GM19043 (cell line): ENCODE results near the gene OTUB1.

Source experiments
- ATAC-seq: cut with Tn5 transposase; IDR thresholded peaks from one replicate; pipeline ENCODE4 v1.9.1; 2021; ENCODE audit warnings: low read depth; ENCODE audit not compliant: unreplicated experiment

The OTUB1 gene

DNA sequence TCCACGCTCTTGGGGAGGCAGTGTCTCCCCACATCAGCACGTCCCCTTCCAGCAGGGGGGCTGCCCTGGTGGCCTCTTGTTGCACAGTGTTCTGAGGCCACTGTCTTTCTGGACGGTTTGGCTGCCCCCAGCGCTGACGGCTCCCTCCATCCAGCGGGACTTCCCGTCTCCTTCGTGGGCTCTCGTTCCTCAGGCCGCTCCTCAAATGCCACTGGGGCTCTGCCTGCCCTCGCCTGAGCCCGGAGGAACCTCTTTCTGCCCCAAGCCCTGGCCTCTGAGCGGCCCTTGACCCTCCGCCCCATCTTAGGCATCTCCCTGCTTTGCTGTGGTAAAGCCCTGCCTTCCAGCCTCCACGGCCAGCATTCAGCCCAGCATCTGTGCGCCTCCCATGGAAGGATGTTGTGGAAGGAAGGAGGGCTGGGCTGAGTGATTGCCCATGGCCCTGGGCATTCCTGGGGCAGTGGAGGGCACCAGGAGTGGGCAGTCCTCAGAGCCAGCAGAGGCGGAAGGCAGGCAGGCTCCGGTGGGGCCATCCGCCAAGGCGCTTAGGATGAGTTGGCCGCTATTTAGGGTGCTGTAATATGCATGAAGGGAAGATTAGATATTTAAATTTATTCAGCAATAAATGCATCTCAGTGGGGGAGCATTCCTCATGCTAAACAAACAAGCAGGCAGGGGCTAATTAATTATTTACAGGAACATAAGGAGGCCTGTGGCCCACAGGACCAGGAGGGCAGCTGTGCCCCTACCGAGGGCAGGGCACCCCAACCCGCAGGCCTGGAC, 17.8 kb downstream of the OTUB1 start:
- no peak for ATAC-seq

DNA sequence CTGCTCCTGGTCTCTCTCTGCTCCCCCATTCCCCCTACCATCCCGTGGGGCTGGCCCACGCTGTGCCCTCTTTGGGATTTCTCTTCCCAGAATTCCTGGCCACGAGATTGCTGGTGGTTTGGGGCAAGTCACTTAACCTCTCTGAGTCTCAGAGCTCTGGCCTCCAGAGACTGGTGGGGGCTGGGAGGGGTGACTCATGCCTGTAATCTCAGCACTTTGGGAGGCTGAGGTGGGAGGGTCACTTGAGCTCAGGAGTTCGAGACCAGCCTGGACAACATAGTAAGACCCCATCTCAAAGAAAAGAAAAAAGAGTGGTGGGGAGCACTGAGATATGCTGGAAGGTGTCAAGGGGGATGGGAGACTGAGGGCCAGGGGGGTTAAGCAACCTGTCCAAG, 18.3 kb downstream of the OTUB1 start:
- no peak for ATAC-seq

DNA sequence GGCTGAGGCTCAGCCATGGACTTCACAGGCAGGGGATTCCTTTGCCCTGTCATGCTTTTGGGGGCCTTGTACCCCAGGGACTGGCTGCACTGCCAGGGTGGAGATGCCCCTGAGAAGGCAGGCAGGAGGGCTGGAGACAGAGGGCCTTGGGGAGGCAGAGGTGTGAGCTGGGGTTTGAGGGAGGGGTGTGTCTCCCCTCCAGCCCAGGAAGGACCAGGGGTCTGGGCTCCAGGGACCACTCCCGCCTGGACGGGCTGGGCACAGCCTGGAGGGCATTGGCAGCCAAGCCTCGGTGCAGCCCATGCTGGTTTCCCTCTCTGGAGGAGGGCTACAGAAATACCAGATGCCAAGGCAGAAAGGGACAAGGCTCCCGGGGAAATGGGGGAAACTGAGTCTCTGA, 19.5 kb downstream of the OTUB1 start:
- ATAC-seq = no peak

DNA sequence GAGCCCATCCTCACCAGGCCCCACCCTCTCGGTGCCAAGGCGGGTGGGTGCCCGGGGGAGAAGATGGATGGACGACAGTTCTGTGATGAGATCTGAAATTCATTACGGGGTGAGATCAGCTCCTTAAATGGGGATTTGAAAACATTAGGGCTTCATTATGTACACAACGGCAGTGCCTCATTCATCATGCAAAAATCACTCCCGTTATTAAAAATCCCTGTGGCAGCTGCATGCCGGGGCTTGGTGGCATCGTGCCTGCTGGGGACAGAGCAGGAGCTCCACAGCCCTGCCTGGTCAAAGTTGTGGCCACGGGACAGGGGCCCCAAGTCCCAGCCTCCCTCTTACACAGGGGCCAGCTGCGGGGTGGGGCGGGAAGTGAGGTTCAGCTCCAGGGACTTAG, 20.2 kb downstream of the OTUB1 start:
- ATAC-seq = no peak

DNA sequence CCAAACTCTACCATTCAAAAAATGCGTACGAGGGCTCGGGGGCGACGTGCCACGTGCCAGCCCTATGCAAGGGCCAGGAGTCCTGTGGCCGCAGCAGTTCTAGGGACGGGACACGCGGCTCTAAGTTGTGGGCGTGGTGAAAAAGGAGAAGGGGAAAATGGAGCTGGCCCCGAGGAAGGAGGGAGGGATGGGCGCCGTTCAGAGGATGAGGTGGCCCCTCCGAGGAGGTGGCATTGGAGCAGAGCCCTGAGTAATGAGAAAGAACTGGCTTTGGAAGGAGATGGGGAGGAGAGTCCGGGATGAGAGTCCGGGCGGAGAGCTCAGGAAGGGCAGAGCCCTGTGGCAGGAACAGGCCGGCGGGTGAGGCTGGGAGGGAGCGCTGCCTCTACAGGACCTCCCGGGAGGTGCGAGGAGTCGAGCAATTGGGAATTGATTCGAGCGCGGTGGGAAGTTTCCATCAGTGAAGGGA, 21.0 kb downstream of the OTUB1 start:
- no peak for ATAC-seq

DNA sequence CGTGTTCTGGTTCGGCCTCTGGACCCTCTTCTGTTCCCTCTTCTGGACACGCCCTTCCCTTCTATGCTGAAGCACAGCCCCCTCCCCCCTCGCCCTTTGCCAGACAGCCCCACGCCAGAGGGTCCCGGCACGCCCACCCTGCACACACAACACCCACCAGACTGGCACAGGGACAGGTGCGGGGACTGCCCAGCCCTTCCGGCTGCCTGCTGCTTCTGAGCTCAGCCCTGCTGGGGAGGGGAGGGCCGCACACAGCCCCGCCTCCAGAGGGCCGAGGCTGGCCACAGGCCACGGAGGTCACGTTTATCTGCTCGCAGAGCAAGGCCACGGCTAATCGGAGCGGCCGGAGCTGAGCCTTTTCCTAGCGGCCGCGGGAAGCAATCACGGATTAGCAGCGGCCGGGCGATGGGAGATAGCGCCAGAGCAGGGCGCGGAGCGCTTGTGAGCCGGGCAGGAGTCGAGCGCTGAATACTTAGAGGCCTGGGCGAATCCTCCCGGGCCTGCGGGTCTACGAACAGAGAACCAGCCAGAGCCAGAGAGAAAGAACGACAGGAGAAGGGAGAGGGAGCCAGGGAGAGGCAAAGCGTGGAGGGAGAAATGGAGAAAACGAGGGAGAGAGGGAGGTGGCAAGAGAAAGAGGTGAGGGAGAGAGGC, 21.5 kb downstream of the OTUB1 start:
- ATAC-seq = no peak

DNA sequence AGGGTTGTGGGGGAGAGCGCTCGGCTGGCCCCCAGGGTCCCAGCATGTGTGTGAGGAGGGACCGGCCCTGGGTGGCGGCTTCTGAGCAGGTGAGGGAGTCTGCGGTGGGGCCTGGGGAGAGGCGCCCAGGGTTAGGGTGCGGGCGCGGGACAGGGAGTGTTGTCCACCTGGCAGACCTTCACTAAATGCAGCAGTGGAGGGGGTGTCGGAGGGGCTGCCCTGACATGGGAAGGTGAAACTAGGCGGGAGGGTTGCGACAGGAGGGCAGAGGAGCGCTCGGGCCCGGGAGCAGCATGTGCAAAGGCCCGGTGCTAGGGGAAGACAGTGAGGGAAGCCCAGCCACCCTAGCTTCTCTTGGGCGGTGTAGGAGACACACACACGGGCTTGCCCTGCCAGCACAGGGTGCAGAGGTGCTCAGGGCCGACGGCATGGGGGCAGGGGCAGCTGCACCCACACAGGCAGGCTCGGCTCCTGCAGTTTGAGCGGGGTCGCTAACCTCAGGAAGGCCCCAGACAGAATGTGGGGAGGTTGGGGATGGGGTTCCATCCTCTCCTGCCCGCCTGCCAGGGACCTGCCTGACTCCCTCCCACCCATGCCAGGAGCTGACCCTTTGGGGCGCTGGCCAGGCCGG, 22.2 kb downstream of the OTUB1 start:
- ATAC-seq = no peak

DNA sequence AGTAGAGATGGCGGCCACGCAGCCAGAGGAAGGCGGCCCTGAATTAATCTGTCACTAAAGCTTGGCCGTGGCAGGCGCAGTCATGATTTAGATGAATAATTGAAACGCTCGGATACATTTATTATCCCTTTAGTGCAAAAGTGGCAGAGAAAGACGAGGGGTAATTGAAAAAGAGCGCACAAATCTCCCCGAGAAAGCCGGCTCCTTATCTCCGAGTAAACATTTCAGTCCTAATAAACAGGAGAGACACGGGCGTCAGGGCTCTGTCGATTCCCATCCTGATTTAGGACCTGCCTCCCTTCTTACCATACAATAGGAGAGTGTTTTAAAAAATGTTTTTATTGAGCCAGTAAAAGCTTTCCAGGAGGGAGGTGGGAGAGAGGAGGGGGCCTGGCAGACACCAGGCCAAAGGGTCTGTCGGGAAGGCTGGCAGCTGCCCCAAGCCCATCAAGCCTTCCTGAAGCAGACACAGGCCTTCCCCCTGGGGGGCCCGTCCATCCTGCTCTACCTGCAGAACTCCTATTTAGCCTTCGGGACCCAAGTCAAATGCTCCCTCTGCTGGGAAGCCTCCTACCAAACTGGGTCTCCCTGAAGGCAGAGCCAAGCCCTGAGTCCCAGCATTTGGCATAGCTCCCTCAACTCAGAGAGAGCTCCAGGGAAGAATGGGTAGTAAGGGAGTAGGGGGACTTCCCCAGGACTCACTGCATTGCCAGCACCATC, 22.8 kb downstream of the OTUB1 start:
- ATAC-seq = no peak

DNA sequence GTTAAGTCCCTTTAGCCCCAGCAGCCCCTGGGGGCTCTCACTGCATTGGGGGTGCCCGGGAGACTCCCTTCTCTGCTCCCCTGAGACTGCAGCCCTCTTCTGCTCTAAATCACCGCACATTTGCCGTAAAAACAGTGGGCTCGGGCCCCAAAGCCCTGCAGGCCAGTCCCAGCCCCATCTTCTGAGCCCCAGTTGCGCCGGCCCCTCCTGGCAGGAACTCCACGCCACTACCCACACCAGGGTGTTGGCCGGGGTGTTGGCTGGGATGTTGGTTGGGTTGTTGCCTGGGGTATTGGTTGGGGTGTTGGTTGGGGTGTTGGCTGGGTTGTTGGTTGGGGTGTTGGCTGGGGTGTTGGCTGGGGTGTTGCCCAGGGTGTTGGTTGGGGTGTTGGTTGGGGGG, 23.5 kb downstream of the OTUB1 start:
- no peak for ATAC-seq

DNA sequence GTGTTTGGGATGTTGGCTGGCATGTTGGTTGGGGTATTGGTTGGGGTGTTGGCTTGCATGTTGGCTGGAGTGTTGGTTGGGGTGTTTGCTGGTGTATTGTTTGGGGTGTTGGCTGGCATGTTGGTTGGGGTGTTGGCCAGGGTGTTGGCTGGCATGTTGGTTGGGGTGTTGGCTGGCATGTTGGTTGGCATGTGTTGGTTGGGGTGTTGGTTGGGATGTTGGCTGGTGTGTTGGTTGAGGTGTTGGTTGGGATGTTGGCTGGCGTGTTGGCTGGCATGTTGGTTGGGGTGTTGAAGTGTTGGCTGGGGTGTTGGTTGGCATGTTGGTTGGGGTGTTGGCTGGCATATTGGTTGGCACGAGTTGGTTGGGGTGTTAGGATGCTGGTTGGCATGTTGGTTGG, 24.5 kb downstream of the OTUB1 start:
- ATAC-seq = no peak

DNA sequence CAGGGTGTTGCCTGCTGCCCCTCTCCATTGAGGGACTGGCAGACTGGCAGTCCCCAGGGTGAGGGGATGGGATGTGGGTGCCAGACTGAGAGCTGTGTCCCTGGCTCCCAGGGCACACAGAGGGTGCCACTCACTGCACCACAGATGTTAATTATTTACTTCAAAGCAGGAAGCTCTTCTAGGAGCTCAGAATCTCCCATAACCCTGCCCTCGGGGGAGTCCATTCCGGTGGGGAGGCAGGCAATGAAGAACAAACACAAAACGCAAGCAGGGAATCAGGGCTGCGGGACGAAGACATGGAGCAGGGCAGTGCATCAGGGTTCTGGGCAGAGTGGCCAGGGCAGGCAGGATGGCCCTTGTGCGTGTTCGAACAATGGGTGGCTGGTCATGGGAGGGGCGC, 25.1 kb downstream of the OTUB1 start:
- no peak for ATAC-seq

DNA sequence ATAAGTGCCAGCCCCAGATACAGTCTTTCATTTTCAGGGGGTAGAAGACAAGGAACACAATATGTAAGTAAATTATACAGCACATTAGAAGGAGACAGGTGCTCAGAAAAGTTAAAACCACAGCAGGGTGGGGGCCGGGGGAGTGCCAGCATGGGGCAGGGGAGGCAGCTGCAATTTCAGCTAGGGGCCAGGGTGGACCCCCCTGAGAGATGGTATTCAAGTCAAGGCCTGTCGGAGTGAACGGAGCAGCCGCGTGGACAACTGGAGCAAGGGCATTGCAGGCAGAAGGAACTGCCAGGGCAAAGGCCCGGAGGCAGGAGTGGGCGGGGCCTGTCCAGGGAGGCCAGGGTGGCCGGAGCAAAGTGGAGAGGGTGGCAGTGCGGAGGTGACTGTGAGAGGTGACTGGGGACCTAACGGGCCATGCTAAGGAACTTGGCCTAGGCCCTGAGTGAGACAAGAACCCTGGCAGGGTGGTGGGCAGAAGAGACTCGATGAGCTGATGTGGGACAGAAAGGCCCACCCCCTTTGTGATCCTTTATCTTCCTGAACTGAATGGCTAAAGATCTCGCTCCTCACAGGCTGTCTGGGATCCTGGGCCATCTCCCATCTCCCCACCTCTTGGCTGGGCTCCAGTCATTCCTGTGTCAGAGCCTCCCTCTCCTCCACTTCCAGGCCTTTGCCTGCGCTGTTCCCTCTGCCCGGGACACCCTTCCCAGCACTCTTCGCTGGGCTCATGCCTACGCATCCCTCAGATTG, 27.1 kb downstream of the OTUB1 start:
- ATAC-seq = no peak

DNA sequence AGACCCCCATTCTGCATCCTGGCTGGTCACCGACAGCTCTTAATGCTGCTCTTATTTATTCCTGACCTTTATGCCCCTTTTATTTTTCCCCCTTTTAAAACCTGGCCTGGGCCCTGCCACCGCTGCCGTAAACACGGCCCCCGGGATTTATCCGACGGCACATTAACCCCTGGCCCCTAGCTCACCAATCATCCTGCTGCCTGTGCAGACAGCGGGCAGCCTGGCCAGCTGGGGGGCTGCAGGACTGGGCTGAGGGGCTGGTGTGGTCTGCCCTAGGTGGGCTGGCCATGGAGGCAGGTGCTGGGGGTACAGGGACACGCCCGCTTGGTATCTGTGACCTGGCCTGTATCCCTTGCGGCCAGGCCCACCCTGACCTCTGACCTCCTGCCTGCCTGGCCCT, 28.1 kb downstream of the OTUB1 start:
- ATAC-seq = no peak

DNA sequence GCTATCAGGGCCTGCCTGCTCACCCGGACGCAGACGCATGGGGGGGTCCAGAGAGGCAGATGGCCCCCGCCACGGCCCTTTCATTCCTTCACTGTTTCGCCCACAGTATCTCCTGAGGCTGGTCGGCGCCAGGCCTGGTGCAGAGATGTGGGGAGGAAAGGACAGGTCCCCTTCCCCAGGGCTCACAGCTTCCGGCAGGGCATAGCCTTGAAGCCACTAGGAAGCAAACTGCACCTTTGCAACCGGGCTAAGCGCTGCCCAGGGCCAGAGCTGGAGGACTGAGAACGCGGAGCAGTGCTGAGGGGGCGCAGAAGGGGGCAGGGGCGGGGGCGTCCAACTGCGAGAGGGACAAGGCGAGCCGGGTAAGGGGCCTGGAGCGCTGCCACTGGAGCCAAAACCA, 29.3 kb downstream of the OTUB1 start:
- ATAC-seq = no peak

DNA sequence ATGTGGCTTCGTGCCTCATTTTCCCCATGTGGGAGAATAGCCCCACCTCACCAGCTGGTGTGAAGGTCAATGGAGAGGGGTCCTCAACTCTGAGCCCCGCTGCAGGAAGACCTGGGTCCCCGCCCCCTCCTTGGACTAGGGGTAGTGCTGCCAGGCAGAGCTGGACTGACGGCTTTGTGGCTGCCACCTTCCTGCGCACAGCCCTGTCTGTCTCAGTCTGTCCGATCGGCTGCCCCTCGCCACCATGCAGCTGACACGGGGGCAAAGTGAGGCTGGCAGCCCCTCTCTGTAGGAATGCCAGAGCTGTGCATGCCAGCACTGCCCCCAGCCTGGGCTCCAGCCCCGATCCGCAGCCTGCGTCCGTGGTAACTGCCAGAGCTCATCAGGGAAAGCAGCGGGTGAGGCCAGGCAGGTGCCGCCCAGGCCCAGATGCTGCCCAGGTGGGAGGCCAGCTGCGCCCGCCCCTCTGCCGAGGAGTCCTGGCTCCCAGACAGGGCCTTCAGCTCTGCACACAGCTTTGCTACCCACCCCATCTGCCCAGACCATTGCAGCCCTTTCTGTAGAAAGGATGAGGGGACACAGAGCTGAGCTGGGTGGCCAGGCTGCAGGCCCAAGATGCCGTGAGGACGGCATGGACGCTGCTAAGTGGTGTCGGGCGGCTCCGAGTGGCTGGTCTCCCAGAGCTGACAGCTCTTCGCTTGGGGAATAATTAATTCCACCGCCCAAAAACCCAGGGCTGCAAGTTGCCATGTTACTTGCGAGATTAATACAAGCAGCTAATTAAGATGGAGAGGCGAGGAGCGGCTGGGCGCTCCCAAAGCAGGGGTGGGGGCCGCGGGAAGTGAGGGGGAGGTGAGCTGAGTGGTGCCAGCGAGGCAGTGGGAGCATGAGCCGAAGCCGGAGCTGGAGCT, 30.0 kb downstream of the OTUB1 start:
- ATAC-seq = no peak

DNA sequence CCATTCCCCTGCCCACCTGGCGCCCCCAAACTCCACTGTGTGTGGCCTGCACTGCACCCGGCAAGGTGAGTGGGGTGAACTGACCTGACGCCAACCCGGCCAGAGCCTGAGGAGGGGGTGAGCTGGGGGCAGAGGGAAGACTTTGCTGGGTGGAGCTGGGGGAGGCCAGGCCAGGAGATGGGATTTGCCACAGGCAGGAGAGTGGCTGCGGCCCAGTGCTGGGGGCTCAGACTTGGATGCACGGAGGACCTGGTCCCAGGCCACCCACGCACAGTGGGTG, 31.6 kb downstream of the OTUB1 start:
- ATAC-seq = no peak

DNA sequence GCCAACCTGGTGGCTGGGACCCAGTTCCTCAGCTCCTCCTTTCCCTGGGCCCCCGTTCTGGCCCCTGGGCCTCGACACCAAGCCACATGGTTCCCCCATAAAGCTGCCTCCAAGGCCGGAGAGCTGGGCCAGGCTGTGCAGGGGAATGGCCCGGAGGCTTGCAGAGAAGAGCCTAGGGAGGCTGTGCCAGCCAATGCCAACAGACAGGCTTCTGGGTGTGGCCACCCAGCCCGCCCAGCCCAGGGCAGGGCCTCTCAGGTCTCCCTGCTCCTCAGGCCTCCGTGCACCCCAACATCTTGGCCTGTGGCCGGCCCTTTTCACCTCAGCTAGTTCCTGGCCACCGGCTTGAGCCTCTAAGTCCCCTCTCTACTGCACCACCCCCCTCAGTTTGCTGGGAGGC, 32.1 kb downstream of the OTUB1 start:
- ATAC-seq = no peak

DNA sequence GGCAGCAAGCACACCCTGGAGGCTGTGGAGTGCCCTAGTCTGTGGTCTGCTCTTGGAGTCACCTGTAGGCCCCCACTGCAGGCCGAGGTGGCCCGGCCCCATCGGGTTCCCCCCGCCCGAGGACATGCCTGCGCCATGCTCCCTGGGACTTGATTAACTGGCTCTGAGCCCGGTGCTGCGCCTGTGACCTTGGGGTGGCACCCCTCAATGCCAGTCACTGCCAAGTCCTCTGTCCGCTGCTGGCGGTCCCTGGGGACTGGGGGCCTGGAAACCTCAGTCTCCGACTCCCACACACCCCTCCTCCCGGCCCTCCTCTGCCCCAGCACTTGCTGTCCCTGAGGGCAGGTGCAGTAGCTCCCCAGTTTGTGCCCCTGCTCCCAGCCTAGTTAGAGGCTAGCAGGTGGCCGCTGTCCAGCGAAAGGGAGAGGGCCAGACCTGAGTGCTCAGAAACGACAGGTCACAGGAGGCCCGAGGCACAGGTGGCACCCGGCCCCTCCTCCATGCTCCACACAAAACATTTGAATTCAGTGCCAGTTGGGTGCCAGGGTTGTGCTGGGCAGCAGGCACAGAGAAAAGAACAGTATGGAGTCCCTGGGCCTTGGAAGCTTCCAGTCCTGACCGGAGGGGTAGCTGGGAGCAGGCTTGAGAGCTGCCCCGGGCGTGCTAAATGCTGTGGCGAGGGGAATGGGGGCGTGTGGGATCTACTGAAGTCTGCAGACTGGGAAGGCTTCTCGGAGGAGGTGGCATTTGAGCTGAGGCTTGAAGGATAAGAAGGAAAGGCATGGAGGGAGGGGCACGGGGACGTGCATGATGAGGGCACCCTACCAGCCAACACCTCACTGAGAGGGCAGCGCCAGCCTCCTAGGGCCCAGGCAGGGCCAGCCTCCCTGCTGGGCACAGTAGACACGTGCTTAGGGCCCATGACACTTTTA, 33.1 kb downstream of the OTUB1 start:
- ATAC-seq = no peak
